Colonic mucosa (tissue), 4 donors: Measurements from ENCODE around the gene ATP1B1. TPM values are rescaled to one million over a fixed set of nuclear protein-coding genes. Genes with fewer than 3 reads are reported as not detected.
A peak's percentile ranks its signal among the peaks of the same experiment; 100 is the strongest.

Experiments
- DNase-seq: peaks from one replicate; pipeline ENCODE4 v3.0.0-alpha.2; 2020
- H3K27ac ChIP-seq: fragments of 200-600 bp; one replicate; pipeline ENCODE4 v1.8.0; 2021
- H3K27me3 ChIP-seq: fragments of 200-600 bp; one replicate; pipeline ENCODE4 v1.8.0; 2021
- H3K36me3 ChIP-seq: fragments of 200-600 bp; one replicate; pipeline ENCODE4 v1.8.0; 2021
- H3K4me1 ChIP-seq: fragments of 200-600 bp; one replicate; pipeline ENCODE4 v1.8.0; 2021; ENCODE audit warnings: mild to moderate bottlenecking
- H3K4me3 ChIP-seq: fragments of 200-600 bp; one replicate; pipeline ENCODE4 v1.8.0; 2021
- H3K9ac ChIP-seq, 2 donors: one replicate each; pipeline ENCODE4 v1.7.0; 2013; ENCODE audit warnings: control low read depth in 2 of 2, low read depth in 2 of 2, low read length in 2 of 2
- H3K9me3 ChIP-seq: fragments of 200-600 bp; one replicate; pipeline ENCODE4 v1.8.0; 2021
- intact Hi-C: fragments of 100-400 bp; cut with DNase I; formaldehyde crosslinking; loops from one replicate; pipeline ENCODE4 v1.14.1; 2022
- total RNA-seq, 2 donors: library from RNA; stranded (reverse); fragmentation: NEBNext Ultra II Directional in 1 of 2; extraction: Animal tissue kit (Norgen Biotek cat#: 25700) in 1 of 2; gene quantifications; one replicate each; pipeline ENCODE4 v1.2.1, GENCODE V29; 2021
- TF ChIP-seq, protein P1 (sequence below): fragments of 200-600 bp; IDR thresholded peaks from one replicate; pipeline ENCODE4 v1.8.0; 2022; ENCODE audit warnings: antibody characterized with exemption, mild to moderate bottlenecking
- donor health status: healthy.
- donor health status: DM: no; HTN: no; CAD: no.
- donor health status: DM: no; HTN: no; CAD: no.

The ATP1B1 gene
- total RNA-seq, 2 donors from 2014 or later, result 378 to 678 TPM

DNA sequence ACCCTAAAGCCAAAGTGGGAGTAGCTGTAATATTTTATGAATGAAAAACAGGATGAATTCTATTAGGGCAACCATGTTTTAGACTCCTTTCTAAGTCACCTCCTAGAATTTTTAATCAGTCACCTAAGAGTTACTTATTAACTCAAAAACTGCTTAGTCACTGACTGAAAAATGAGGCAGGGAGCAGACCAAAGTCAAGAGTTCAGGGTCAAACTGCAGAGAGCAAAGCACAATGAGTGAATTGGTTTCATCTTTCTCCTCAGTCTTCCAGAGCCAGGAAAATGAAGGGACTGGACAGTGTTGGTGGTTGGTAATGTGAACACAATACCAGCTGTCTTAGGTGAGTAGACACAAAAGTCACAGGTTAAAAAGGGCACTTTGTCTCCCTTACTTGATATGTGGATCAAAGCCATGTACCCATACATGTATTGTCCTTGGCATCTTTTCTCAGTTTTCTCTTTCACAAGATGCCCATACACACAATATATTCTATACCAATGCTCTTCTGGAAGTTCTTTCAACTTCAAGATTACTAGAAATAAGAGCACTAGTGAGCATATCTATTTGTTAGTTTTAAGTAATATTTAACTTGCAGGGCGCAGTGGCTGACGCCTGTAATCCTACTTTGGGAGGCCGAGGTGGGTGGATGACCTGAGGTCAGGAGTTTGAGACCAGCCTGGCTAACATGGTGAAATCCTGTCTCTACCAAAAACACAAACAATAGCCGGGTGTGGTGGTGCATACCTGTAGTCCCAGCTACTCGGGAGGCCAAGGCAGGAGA is 42.2 kb downstream of the ATP1B1 start:
- no peak overlapping the region for H3K9ac ChIP-seq
- no peaks in the 10 kb centered on the region for H3K4me1 ChIP-seq

DNA sequence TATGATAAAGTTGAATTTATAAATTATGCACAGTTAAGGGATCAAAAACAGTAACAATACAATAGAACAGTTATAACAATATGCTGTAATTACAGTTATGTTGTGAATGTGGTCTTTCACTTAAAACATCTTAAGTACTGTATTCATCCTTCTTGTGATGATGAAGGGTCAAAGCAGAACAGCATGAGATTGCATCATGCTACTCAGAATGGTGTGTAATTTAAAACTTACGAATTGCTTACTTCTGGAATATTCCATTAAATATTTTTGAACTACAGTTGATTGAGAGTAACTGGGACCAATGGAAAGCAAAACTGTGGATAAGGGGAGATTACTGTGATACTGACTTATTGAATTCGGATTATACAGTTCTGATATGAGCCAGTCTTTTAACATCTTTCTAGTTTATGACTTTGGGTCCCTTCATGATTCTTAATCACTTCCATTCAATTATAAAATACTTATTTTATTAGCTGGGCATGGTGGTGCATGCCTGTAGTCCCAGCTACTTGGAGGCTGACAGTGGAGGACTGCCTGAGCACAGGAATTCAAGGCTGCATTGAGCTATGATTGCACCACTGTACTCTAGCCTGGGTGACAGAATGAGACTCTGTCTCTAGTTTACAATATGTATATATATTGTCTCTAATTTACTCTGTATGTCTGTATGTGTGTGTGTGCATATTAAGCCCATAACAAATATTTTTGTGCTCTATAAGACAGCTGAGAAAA is 43.2 kb downstream of the ATP1B1 start:
- TF ChIP-seq, protein P1, sequence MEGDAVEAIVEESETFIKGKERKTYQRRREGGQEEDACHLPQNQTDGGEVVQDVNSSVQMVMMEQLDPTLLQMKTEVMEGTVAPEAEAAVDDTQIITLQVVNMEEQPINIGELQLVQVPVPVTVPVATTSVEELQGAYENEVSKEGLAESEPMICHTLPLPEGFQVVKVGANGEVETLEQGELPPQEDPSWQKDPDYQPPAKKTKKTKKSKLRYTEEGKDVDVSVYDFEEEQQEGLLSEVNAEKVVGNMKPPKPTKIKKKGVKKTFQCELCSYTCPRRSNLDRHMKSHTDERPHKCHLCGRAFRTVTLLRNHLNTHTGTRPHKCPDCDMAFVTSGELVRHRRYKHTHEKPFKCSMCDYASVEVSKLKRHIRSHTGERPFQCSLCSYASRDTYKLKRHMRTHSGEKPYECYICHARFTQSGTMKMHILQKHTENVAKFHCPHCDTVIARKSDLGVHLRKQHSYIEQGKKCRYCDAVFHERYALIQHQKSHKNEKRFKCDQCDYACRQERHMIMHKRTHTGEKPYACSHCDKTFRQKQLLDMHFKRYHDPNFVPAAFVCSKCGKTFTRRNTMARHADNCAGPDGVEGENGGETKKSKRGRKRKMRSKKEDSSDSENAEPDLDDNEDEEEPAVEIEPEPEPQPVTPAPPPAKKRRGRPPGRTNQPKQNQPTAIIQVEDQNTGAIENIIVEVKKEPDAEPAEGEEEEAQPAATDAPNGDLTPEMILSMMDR, result no peak
- Histone ChIP-seq H3K27ac (no peak overlapping the region), H3K4me1 (no peaks in the 10 kb centered on the region), H3K36me3 (no peaks in the 10 kb centered on the region), H3K9ac (no peak overlapping the region), H3K9me3 (no peaks in the 10 kb centered on the region), H3K4me3 (no peak overlapping the region), H3K27me3 (no peaks in the 10 kb centered on the region)
- intact Hi-C loops, result no loop called here
- DNase-seq, result no peak

More for the DNA sequence above, 42.2 kb downstream of the ATP1B1 start:
- Histone ChIP-seq H3K27me3 (no peaks in the 10 kb centered on the region), H3K9me3 (no peaks in the 10 kb centered on the region), H3K27ac (no peak overlapping the region), H3K36me3 (no peaks in the 10 kb centered on the region), H3K4me3 (no peak overlapping the region)
- intact Hi-C loops, result no loop called here
- TF ChIP-seq, protein P1, result no peak
- DNase-seq, result peak; percentile 48

DNA sequence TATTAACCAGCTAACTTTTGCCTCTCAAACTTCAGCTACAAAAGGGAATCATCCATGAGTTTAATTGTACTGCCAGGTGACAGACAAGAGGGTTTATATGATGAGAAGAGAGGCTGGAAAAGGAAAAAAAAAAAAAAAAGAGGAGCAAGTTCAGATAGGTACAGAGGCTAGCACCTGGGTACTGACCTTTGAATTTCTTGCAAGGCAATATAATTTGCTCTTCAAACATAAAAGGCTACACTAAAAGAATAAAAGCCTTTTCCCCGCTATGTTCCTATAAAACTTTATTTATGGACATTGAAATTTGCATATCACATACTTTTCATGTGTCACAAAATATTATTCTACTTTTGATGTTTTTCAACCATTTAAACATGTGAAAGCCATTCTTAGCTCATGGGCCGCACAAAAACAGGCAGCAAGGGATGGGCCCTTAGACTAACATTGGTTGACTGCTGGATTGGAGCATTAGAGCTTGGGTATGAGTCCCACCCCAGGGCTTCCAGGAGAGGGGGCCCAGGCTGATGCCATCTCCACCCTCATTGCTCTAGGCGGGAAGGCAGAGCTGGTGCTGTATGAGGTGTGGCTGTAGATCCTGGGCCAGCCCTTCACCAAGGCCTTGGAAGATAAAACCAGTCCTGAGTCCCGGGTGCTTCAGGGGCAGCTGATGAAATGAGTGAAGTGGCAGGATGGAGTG is 44.3 kb downstream of the ATP1B1 start:
- no peak overlapping the region for H3K9ac ChIP-seq
- H3K9me3 ChIP-seq, result no peaks in the 10 kb centered on the region
- no peaks in the 10 kb centered on the region for H3K27me3 ChIP-seq
- DNase-seq, result no peak
- no peak overlapping the region for H3K27ac ChIP-seq
- no peaks in the 10 kb centered on the region for H3K36me3 ChIP-seq
- intact Hi-C loops, result no loop called here
- H3K4me1 ChIP-seq, result no peaks in the 10 kb centered on the region
- TF ChIP-seq, protein P1, result no peak
- H3K4me3 ChIP-seq, result no peak overlapping the region

DNA sequence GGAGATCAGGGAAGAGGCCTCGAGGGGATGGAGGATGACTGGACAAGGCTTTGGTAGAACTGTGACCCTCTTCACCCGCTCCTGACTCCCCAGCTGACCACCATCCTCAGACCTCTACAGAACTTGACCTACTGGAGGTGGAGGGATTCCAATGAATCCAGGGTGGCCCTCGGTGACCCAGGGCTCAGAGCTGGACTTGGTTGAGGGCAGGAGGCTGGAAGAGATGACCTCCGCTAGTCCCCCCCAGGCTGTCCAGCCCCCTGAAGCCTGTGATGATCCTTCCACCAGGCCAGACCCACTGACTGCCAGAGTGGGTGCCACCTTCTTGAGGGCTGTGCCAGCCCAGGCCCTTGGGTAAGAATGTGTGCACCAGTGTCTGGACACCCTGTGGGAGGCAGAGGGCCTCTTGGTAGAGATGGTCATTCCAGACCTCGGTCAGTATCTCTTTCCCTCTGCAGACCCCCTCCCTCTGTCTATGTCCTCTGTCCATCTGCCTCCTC is 44.9 kb downstream of the ATP1B1 start:
- Histone ChIP-seq H3K9ac (no peak overlapping the region), H3K36me3 (no peaks in the 10 kb centered on the region), H3K9me3 (no peaks in the 10 kb centered on the region), H3K4me3 (no peak overlapping the region), H3K27me3 (no peaks in the 10 kb centered on the region), H3K4me1 (no peaks in the 10 kb centered on the region), H3K27ac (no peak overlapping the region)
- DNase-seq, result no peak
- intact Hi-C loops, result no loop called here
- TF ChIP-seq, protein P1, result no peak

DNA sequence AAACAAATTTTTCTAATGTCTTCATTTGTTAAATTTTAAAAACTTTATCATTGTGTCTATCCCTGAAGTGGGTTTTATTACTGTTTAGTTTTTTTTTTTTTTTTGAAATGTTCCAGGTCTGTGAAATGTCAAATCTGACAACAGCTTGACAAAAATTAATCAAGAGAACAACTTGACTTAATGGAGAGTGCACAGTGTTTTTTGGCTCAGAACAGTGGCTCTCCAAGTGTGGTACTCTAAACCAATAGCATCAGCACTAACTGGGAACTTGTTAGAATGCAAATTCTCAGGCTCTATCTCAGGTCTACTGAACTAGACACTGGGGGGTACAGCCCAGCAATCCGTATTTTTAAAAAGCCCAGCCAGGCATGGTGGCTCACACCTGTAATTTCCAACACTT is 49.2 kb downstream of the ATP1B1 start:
- H3K36me3 ChIP-seq, result no peaks in the 10 kb centered on the region
- H3K4me1 ChIP-seq, result no peaks in the 10 kb centered on the region
- no peaks in the 10 kb centered on the region for H3K9me3 ChIP-seq
- H3K4me3 ChIP-seq, result no peak overlapping the region
- H3K9ac ChIP-seq, result no peak overlapping the region
- no peak for DNase-seq
- intact Hi-C loops, result no loop called here
- no peak overlapping the region for H3K27ac ChIP-seq
- TF ChIP-seq, protein P1, result no peak
- H3K27me3 ChIP-seq, result no peaks in the 10 kb centered on the region
